Measurements from ENCODE around the gene MSLN.

DNA sequence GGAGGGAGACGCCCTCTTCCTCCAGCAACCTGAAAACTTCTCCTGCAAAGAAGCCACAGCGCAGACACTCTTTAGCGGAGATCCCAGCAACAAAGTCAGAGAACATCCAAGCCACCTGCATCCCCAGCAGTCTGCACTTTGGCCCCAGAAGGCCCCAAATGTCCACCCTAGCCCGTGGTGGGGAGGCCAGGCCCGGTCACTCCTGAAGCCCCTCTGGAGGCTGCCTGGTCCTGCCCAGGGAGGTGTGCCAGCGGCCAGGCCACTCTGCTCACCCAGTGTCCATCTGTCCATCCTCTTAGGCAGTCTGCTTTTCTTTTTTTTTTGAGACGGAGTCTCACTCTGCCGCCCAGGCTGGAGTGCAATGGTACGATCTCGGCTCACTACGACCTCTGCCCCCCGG is 28.2 kb upstream of the MSLN start:
- no peak for TF ChIP-seq CTCF (IDR thresholded peaks at IDR 0.05; ENCODE audit: extremely low read depth in 1 of 2, insufficient read depth in 1 of 2, low read depth in 1 of 2, low read length in 2 of 2)
- no peak for TF ChIP-seq POLR2A (IDR thresholded peaks at IDR 0.05; ENCODE audit: low read depth, low read length)
- TF ChIP-seq, protein P1, sequence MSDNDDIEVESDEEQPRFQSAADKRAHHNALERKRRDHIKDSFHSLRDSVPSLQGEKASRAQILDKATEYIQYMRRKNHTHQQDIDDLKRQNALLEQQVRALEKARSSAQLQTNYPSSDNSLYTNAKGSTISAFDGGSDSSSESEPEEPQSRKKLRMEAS (IDR thresholded peaks at IDR 0.05; ENCODE audit: insufficient read depth, insufficient read length): no peak
- TF ChIP-seq POLR2AphosphoS5 (IDR thresholded peaks at IDR 0.05; ENCODE audit: insufficient read depth, low read depth, low read length): no peak
- TF ChIP-seq EZH2 (IDR thresholded peaks at IDR 0.05; ENCODE audit: borderline replicate concordance, low read depth, low read length, severe bottlenecking): no peak
- TF ChIP-seq FOS (IDR thresholded peaks at IDR 0.05; ENCODE audit: borderline replicate concordance, insufficient read depth, low read length): no peak
- no peak for TF ChIP-seq JUN (IDR thresholded peaks at IDR 0.05; ENCODE audit: borderline replicate concordance, insufficient read depth, insufficient read length, low read depth)
- no peak for TF ChIP-seq MYC (IDR thresholded peaks at IDR 0.05; ENCODE audit: low read depth, low read length)
- no peak for TF ChIP-seq GATA2 (IDR thresholded peaks at IDR 0.05; ENCODE audit: insufficient read depth, insufficient read length, low read depth, low read length)

Measured in endothelial cell of umbilical vein (primary cell).